HPDE6-E6E7 (cell line): ENCODE measurements around the gene PLPPR5.

Source experiments
- DNase-seq: peaks from one replicate; pipeline ENCODE4 v3.0.0; 2011; ENCODE audit warnings: missing footprints; ENCODE audit errors: extremely low spot score

PLPPR5 gene

DNA sequence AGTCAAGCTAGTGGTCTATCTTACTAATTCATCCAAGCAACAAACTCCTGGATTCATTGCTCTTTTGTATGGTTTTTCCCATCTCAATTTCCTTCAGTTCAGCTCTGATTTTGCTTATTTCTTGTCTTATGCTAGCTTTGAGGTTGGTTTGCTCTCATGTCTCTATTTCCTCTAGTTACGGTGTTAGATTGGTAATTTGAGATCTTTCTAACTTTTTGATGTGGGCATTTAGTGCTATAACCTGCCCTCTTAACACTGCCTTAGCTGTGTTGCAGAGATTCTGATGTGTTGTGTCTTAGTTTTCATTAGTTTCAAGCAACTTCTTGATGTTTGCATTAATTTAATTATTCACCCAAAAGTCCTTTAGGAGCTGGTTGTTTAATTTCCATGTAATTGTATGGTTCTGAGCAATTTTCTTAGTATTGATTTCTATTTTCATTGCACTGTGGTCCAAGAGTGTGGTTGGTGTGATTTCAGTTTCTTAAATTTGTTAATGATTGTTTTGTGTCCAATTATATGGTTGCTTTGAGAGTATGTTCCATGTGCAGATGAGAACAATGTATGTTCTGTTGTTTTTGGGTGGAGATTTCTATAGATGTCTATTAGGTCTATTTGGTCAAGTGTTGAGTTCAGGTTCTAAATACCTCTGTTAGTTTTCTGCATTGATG is 154.6 kb downstream of the PLPPR5 start:
- no peak for DNase-seq

DNA sequence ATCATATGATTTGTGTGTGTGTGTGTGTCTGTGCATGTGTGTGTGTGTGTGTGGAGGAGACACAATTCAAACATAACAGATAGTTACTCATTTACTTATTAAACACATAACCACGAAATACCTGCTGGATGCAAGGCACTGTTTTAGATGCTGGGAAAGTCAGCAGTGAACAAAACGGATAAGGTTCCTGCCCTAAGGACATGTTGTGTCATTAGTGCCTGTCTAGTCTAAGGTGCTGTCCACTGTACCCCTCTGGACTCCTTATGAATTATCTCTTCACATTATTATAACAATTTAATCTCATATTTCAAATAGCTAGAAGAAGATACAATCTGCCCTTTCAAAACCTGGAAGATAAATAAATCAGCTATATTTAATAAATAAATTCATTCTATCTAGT is 162.4 kb downstream of the PLPPR5 start:
- DNase-seq: no peak
